GM12872 (cell line): ENCODE measurements around the gene ELOVL6.

Source experiments
- TF ChIP-seq, protein P1 (sequence below): IDR thresholded peaks from 3 replicates; pipeline ENCODE4 v1.5.1; 2011; ENCODE audit warnings: low read depth, mild to moderate bottlenecking, low read length, moderate library complexity; ENCODE audit not compliant: insufficient read depth

ELOVL6 gene

GRCh38 chr4:110183058-110183457 is 15.4 kb downstream of the ELOVL6 start:
- TF ChIP-seq, protein P1, sequence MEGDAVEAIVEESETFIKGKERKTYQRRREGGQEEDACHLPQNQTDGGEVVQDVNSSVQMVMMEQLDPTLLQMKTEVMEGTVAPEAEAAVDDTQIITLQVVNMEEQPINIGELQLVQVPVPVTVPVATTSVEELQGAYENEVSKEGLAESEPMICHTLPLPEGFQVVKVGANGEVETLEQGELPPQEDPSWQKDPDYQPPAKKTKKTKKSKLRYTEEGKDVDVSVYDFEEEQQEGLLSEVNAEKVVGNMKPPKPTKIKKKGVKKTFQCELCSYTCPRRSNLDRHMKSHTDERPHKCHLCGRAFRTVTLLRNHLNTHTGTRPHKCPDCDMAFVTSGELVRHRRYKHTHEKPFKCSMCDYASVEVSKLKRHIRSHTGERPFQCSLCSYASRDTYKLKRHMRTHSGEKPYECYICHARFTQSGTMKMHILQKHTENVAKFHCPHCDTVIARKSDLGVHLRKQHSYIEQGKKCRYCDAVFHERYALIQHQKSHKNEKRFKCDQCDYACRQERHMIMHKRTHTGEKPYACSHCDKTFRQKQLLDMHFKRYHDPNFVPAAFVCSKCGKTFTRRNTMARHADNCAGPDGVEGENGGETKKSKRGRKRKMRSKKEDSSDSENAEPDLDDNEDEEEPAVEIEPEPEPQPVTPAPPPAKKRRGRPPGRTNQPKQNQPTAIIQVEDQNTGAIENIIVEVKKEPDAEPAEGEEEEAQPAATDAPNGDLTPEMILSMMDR = no peak

DNA sequence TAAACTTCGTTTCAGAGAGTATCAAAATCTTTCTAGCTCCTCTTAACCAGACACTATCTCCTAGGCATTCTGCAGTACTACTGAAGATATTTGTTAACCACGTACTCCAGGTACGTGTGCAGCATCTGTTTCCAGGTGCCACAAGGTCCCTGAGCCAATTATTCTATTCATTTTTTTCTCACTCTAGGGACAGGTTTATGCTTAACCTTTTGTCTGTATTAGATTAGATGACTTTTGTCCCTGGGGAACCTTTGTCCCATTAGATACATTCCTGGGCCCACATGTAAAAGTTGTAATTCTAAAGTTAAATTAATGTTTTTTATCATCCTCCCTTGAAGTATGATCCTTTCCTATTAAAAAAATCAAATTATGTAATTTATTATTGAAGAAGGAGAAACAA is 16.5 kb downstream of the ELOVL6 start:
- TF ChIP-seq, protein P1 = no peak

DNA sequence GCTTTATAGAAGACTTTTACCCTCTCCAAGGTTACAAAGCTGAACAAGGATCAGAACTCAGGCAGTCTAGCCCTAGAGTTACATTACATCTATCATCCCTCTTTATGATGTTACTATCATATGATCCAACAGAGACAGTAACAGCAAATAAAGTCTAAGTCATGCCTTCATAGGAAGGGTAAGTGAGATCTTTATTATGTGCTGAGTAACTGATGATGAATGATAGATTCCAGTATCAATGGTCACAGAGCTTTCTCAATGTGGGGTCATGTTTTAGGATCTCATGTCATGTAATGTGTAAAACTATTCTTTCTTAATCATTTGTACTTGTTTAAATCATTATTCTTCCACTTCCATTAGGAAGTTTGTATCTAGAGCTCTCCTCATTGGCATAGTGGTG is 22.8 kb downstream of the ELOVL6 start:
- TF ChIP-seq, protein P1 = no peak

- TF ChIP-seq, protein P1 = no peak
Measured at GRCh38 chr4:110172972-110173371, 25.4 kb downstream of the ELOVL6 start.

- TF ChIP-seq, protein P1 = no peak
Measured at GRCh38 chr4:110171971-110172370, 26.4 kb downstream of the ELOVL6 start.

DNA sequence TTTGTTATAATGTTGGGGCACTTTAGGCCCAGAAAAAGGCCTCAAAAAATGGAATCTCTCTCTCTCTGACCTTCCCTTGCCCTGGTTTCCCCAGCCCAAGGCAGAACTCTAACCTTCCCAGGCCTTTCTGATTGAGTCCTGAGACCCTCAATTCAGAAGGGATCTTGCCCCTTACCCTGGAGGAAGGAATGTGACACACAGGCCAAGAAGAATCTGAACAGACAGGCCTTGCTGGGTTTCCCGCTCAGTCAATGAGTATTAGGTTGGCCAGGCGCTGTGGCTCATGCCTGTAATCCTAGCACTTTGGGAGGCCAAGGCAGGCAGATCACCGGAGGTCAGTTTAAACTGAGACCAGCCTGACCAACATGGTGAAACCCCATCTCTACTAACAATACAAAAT is 27.6 kb downstream of the ELOVL6 start:
- TF ChIP-seq, protein P1 = no peak

DNA sequence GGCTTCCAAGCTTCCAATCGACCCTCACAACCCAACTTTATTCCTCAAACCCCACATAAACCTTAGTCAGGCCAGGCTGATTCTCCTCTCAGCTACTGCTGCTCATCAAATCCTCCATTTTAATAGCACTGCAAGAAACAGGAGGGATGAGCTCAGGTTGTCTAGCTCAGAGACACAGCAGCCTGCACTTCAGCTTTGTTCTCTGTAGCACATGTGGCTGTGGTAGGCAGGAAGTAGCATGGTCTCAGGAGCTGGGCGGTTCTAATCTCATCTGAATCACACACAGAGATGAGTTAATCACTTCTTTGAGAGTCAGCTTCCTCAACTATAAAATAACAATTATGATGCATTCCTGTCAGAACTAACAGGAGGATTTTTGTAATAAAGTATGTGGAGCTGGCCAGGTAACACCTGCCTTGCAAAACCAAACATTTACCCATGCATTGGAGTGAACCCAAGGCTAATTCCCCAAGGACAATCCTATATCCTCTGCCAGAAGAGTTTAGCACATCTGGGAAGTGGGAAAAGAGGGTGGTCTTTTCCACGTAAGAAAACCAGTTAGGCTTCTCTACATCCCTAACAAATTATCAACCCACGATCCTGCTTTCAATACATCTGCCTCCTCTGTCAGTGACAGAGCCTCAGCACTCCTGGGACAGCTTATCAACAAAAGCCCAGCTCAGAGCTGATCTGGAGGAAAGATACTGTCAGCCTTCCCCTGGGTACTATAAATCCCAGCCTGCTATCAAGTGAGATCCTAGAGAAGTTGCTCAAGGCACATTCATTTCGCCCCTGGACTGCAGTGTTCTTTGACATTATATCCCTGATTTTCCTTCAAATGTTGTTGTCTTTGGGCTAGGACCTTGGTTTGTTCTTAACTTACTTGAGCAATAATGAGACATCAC is 32.8 kb downstream of the ELOVL6 start:
- TF ChIP-seq, protein P1 = no peak
